Stimulated activated CD4-positive, alpha-beta T cell treated with anti-CD3 and anti-CD28 coated beads, Interleukin-15, amount 100 ng/mL, for 48 hours (primary cell): ENCODE results near the gene TXNL4A.

Source experiments
- DNase-seq, 2 donors: peaks; one replicate each; pipeline ENCODE4 v3.0.0-alpha.2; 2020; ENCODE audit warnings: low read depth in 2 of 2

The TXNL4A gene

GRCh38 chr18:79949697-79950487, 38.5 kb downstream of the TXNL4A start:
- no peak for DNase-seq

DNA sequence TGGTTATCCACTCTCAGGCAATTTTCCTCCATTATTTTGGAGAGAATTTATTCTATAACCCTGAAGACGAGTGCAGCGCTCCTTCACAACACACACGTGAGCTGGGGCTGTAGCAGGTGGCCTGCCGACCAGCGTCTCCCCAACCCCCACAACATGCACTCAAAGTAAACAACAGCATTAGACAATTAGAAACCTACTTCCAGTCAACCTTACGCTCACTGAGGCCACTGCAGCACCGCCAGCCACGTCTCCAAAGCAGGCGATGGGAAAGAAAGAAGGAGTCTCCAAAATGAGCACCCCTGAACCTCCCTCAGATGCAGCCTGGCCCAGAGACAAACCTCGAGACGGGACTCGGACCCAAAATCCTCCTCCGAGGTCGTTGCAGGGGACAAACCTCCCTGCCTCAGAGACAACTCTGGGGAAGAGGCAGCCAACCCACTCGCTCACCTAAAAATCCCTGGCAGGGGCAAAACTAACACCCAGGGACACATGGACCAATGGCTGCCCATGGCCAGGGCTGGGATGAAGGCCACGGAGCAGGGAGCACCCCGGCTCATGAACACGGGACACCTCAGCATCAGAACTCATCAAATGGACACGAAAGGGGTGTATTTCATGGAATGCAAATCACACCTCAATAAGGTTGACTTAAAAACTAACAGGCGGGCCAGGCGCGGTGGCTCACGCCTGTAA, 39.5 kb downstream of the TXNL4A start:
- DNase-seq, result no peak

GRCh38 chr18:79947881-79948610, 40.3 kb downstream of the TXNL4A start:
- DNase-seq, result no peak

DNA sequence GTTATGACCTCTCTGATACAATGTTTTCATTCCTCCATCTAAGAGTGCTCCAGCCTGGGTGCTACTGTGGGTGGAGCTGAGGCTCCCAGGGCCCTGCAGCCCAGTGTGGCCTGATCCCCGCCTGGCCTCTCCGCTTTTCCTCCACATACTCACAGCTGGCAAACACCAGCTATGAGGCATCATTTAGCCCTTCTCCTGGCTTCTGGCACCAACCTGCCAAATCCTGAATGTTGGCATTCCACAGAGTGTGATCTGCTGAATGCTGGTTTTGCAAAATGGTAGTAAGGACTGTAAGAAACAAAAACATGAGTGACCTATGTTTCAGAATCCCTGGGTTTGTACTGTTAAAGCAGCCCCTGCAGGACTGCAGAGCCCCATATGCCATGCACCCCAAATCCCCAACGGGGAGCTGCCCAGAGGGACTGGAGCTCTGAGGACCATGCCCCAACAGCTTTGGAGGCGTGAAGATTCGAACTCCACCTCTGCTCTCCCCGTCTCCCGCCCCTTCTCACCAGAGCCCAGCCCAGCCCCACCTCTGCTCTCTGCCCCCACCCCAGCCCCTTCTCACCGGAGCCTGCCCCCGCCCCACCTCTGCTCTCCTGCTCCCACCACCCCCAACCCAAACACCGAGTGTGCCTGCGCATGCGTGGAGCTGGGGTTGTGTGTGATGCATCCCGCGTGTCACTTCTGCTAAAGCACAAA, 41.2 kb downstream of the TXNL4A start:
- DNase-seq, result no peak

DNA sequence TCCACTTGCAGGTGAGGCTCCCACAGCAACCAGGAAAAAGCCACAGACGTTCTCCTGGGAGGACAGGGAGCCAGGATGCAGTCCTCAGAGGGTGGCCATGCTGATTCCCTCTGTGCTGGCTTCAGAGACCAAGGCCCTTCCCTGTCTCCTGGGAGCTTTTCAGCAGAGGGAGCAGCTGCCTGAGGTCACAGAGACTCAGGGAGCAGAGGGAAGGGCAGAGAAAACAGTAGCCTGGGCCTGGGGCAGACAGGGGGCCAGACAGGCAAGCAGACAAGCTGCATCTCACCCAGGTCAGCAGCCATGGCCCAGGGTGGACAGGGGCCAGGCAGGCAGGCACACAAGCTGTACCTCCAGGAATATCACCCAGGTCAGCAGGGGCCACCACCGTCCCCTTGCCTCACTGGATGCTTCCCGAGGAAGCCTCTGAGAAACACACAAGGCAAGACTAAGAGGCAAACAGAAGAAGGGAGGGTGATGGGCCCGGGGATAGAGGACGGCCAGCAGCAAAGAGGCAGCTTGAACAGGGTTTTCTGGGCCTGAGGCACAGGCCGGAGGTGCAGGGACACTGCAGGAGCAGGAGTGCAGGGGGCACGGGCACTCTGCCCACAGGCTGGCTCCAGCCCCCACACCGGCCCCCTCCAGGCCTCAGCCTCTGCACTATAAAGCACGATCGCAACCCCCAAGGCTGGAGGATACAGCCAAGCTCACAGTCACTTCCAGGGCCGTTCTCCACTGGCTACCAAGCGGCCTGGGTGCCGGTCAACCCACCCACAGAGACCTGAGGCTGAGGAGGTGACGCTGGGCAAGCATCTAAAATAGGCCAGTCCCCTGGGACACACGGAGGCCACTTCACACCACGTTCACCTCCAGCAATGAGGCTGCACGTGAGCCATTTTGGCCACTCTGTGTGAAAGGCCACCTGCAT, 43.0 kb downstream of the TXNL4A start:
- no peak for DNase-seq

- DNase-seq, result no peak
Measured at GRCh38 chr18:79944746-79945117, 43.6 kb downstream of the TXNL4A start.

- DNase-seq, result no peak
Measured at GRCh38 chr18:79944126-79944731, 44.1 kb downstream of the TXNL4A start.

- no peak for DNase-seq
Measured at GRCh38 chr18:79943608-79944125, 44.7 kb downstream of the TXNL4A start.

DNA sequence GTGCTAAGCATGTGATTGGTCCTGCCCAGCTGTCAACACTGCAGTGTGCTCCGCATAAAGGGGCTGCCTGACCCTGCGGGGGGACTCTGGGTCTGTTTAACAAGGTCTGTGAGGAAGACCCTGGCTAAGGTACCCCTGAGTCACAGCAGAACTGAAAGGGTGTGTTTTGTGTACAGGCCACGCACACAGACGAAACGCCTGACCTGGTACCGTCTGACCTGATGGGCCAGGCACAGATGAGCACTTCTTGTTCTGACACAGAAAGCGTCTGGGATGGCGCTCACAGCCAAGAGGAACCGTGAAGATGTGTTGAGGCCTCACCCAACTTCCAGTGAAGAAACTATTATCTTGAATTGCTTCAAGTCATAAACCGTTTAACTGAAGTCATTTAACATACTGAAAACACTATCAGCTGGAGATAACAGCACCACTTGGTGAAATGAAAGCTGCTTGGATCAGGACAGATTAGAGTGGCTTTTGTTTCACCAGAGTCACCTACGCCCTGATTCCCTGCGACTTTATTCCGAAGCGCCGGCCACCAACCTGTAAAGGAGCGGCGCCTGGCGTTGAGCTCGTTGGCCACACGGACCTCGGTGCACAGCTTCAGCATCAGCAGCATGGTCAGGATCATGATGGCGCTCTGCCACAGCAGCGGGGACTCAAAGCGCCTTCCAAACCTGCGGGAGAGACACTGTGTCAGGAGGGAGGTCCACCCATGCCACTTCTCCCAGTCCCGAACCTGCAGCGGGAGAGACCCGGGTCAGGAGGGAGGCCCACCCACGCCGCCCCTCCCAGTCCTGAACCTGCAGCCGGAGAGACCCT, 45.4 kb downstream of the TXNL4A start:
- no peak for DNase-seq

GRCh38 chr18:79942211-79942610, 46.2 kb downstream of the TXNL4A start:
- DNase-seq, result no peak

GRCh38 chr18:79941473-79942119, 46.8 kb downstream of the TXNL4A start:
- no peak for DNase-seq

DNA sequence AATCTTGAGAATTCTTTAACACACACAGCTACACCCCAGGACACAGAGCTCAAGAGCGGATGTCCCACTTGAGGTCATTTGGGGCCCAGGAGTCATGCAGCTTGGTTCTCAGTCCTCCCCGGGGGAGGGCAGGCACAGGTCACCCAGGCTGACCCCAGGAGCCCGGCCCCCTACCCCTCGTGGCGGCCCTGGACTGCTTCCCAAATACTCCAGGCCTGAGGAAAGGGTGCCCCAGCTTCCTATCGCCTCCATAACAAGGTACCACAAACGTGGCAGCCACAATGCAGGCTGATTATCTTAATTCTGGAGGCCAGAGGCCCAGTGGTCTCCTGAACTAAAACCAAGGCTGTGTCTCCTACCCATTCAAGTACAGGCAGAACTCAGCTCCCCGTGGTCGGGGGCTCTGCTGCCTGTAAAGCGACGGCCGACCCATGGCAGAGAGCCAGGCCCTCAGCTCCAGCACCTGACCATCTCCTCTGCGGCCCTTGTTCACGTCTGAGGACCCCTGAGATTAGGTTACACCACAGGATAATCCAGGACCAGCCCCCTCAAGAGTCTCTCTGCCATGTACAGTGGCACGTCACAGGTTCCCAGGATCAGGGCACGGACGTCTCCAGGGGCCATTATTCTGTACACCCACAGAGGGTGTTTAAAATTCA, 47.4 kb downstream of the TXNL4A start:
- no peak for DNase-seq

- DNase-seq, result no peak
Measured at GRCh38 chr18:79940126-79940813, 48.1 kb downstream of the TXNL4A start.

DNA sequence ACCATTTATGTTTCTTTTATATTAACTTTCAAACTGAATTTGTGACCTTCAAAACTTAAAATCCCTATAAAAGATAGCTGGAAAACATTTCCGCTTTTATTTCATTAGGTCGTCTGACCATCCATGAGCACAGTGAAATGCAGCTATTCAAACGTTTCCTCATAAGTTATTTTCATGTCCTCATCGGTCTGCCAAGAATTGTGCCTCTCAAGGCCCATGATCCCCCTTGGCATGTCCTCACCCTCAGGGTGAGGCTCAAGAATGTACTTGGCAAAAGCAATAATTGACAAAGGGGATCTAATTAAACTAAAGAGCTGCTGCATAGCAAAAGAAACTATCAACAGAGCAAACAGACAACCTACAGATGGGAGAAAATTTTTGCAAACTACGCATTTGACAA, 49.3 kb downstream of the TXNL4A start:
- no peak for DNase-seq

DNA sequence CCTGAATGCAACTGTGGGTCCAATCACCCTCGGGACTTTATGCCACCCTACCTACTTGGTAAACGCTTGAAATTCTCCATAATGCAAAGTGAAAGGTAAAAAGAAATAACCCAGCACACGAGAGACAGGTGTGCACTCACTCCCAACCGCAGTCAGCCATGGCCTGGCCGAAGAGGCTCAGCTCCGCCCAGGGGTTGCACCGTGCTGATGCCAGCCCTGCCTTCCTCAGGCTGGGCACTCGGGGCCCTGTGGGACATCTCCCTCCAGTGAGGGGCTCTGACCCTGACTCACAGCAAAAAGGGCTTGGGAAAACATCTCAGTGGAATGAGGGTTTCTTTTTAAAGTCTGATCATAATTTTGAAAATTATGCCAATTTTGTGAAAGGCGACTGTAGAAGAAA, 50.2 kb downstream of the TXNL4A start:
- no peak for DNase-seq

DNA sequence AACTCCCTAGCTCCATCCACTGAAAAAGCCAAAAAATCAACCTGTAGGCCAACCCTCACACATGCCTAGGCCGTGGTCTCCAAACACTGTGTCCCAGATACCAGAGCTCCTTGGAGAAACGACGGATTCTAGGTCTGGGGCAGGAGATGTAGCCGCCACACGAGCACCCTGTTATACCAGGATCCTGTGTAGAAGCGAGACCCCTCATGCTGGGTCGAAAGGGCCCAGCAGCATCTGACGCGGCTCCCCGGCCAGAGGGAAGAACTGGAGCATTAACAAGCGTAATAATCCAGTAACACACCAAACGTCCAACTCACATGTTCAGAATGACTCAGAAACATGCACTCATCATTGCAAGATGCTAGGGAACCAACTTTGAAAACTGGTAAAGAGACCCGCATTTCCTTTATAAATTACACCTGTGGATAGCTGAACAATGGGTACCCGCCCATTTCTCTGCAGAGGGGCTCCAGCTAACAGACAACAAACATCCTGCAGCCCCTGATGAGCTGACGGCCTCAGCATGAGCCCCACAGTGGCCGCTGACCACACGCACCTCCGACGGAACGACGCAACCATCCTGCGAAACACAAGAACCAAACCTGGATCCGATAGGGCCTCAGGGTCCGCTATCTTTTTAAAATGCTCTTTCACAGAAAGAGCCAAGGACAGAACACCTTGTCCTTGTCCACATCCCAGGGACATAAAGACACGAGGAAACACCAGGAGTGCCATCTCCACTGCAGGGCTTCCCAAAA, 51.1 kb downstream of the TXNL4A start:
- DNase-seq, result no peak

GRCh38 chr18:79936641-79937040, 51.7 kb downstream of the TXNL4A start:
- no peak for DNase-seq
